GM23338 (cell line): ENCODE results near the gene PLAAT5. TPM values are rescaled to one million over a fixed set of nuclear protein-coding genes. Genes with fewer than 3 reads are reported as not detected.

Experiments
- ATAC-seq: fragments of 200-7000 bp; cut with Tn5 transposase; 3 replicates; pipeline ENCODE4 v1.9.1; 2020
- DNase-seq: peaks from one replicate; pipeline ENCODE4 v3.0.0-alpha.2; 2015; ENCODE audit warnings: low spot score
- H2AFZ ChIP-seq: fragments of 200-600 bp; sonication (generic); 2 replicates; pipeline ENCODE4 v1.8.0; 2016; ENCODE audit warnings: antibody characterized with exemption, mild to moderate bottlenecking, moderate library complexity
- H3F3A ChIP-seq: fragments of 200-600 bp; sonication (generic); replicated peaks from 2 replicates; pipeline ENCODE4 v1.8.0; 2017; ENCODE audit warnings: antibody characterized with exemption, mixed run types, low read depth
- H3K27ac ChIP-seq: fragments of 200-600 bp; sonication (generic); 2 replicates; pipeline ENCODE4 v1.6.1; 2016; ENCODE audit warnings: low read depth
- H3K27me3 ChIP-seq: fragments of 200-600 bp; sonication (generic); 2 replicates; pipeline ENCODE4 v1.8.0; 2016; ENCODE audit warnings: mild to moderate bottlenecking, mixed run types, moderate library complexity; ENCODE audit not compliant: insufficient read depth
- H3K36me3 ChIP-seq: fragments of 200-600 bp; sonication (generic); 2 replicates; pipeline ENCODE4 v1.8.0; 2016; ENCODE audit warnings: mild to moderate bottlenecking; ENCODE audit not compliant: insufficient read depth
- H3K4me1 ChIP-seq: fragments of 200-600 bp; sonication (generic); 2 replicates; pipeline ENCODE4 v1.8.0; 2016; ENCODE audit warnings: mild to moderate bottlenecking, moderate library complexity; ENCODE audit not compliant: insufficient read depth
- H3K4me2 ChIP-seq: fragments of 200-600 bp; sonication (generic); 2 replicates; pipeline ENCODE4 v1.7.1; 2017; ENCODE audit warnings: mixed run types
- H3K4me3 ChIP-seq: fragments of 200-600 bp; sonication (generic); 2 replicates; pipeline ENCODE4 v1.6.1; 2016; ENCODE audit warnings: mixed run types
- H3K79me2 ChIP-seq: fragments of 200-600 bp; sonication (generic); replicated peaks from 2 replicates; pipeline ENCODE4 v1.8.0; 2017; ENCODE audit warnings: mild to moderate bottlenecking; ENCODE audit not compliant: insufficient read depth
- H3K9me2 ChIP-seq: fragments of 200-600 bp; sonication (generic); 2 replicates; pipeline ENCODE4 v1.8.0; 2017; ENCODE audit not compliant: insufficient read depth
- H4K20me1 ChIP-seq: fragments of 200-600 bp; sonication (generic); replicated peaks from 2 replicates; pipeline ENCODE4 v1.8.0; 2017; ENCODE audit warnings: mild to moderate bottlenecking; ENCODE audit not compliant: insufficient read depth
- H3K27ac Mint-ChIP-seq: 2 replicates; pipeline ENCODE4 v1.8.0; 2020; ENCODE audit warnings: inconsistent platforms, mild to moderate bottlenecking, moderate library complexity, mixed read lengths
- H3K27me3 Mint-ChIP-seq: 3 replicates; pipeline ENCODE4 v1.8.0; 2022; ENCODE audit warnings: low read depth, mild to moderate bottlenecking, moderate library complexity, mixed read lengths, inconsistent platforms; ENCODE audit not compliant: insufficient read depth, poor library complexity
- H3K36me3 Mint-ChIP-seq: 3 replicates; pipeline ENCODE4 v1.8.0; 2021; ENCODE audit warnings: low read depth, mild to moderate bottlenecking, inconsistent platforms, moderate library complexity, mixed read lengths
- H3K4me1 Mint-ChIP-seq: 3 replicates; pipeline ENCODE4 v1.8.0; 2020; ENCODE audit warnings: mild to moderate bottlenecking, inconsistent platforms, mixed read lengths
- H3K4me3 Mint-ChIP-seq: 3 replicates; pipeline ENCODE4 v1.8.0; 2021; ENCODE audit warnings: moderate library complexity, mild to moderate bottlenecking, inconsistent platforms, mixed read lengths
- H3K9me3 Mint-ChIP-seq: 3 replicates; pipeline ENCODE4 v1.8.0; 2020; ENCODE audit warnings: moderate library complexity, mild to moderate bottlenecking, inconsistent platforms, mixed read lengths
- STAT1 ChIP-seq: IDR thresholded peaks from one replicate; pipeline ENCODE4 v1.6.1; 2016; ENCODE audit warnings: antibody characterized with exemption; ENCODE audit not compliant: unreplicated experiment
- ZNF114 ChIP-seq: fragments of 250-450 bp; sonication (Bioruptor Pico); IDR thresholded peaks from 2 replicates; pipeline ENCODE4 v1.5.0; 2020; ENCODE audit warnings: mild to moderate bottlenecking, moderate library complexity
- polyA plus RNA-seq: library from polyadenylated mRNA; unstranded; fragments of >200 nt; fragmentation: Nextera tagmentation; extraction: Ambion mirVana; gene quantifications from 2 replicates; pipeline ENCODE4 v1.2.1, GENCODE V29; 2016
- total RNA-seq: library from RNA; depleted of rRNA; stranded (reverse); fragments of >200 nt; shearing (Covaris generic); gene quantifications from 2 replicates; pipeline ENCODE4 v1.2.3, GENCODE V29; 2014
- TF ChIP-seq, protein P1 (sequence below): fragments of 250-450 bp; sonication (Bioruptor Pico); IDR thresholded peaks from 2 replicates; pipeline ENCODE4 v1.5.0; 2020; ENCODE audit warnings: mild to moderate bottlenecking, moderate library complexity
- TF ChIP-seq, protein P2 (sequence below): IDR thresholded peaks from one replicate; pipeline ENCODE4 v1.6.1; 2018; ENCODE audit warnings: antibody characterized with exemption; ENCODE audit not compliant: unreplicated experiment

The PLAAT5 gene
- total and polyA plus RNA-seq, 2 experiments from 2014 or later = 7.7 to 11.6 TPM

- TF ChIP-seq, protein P1, sequence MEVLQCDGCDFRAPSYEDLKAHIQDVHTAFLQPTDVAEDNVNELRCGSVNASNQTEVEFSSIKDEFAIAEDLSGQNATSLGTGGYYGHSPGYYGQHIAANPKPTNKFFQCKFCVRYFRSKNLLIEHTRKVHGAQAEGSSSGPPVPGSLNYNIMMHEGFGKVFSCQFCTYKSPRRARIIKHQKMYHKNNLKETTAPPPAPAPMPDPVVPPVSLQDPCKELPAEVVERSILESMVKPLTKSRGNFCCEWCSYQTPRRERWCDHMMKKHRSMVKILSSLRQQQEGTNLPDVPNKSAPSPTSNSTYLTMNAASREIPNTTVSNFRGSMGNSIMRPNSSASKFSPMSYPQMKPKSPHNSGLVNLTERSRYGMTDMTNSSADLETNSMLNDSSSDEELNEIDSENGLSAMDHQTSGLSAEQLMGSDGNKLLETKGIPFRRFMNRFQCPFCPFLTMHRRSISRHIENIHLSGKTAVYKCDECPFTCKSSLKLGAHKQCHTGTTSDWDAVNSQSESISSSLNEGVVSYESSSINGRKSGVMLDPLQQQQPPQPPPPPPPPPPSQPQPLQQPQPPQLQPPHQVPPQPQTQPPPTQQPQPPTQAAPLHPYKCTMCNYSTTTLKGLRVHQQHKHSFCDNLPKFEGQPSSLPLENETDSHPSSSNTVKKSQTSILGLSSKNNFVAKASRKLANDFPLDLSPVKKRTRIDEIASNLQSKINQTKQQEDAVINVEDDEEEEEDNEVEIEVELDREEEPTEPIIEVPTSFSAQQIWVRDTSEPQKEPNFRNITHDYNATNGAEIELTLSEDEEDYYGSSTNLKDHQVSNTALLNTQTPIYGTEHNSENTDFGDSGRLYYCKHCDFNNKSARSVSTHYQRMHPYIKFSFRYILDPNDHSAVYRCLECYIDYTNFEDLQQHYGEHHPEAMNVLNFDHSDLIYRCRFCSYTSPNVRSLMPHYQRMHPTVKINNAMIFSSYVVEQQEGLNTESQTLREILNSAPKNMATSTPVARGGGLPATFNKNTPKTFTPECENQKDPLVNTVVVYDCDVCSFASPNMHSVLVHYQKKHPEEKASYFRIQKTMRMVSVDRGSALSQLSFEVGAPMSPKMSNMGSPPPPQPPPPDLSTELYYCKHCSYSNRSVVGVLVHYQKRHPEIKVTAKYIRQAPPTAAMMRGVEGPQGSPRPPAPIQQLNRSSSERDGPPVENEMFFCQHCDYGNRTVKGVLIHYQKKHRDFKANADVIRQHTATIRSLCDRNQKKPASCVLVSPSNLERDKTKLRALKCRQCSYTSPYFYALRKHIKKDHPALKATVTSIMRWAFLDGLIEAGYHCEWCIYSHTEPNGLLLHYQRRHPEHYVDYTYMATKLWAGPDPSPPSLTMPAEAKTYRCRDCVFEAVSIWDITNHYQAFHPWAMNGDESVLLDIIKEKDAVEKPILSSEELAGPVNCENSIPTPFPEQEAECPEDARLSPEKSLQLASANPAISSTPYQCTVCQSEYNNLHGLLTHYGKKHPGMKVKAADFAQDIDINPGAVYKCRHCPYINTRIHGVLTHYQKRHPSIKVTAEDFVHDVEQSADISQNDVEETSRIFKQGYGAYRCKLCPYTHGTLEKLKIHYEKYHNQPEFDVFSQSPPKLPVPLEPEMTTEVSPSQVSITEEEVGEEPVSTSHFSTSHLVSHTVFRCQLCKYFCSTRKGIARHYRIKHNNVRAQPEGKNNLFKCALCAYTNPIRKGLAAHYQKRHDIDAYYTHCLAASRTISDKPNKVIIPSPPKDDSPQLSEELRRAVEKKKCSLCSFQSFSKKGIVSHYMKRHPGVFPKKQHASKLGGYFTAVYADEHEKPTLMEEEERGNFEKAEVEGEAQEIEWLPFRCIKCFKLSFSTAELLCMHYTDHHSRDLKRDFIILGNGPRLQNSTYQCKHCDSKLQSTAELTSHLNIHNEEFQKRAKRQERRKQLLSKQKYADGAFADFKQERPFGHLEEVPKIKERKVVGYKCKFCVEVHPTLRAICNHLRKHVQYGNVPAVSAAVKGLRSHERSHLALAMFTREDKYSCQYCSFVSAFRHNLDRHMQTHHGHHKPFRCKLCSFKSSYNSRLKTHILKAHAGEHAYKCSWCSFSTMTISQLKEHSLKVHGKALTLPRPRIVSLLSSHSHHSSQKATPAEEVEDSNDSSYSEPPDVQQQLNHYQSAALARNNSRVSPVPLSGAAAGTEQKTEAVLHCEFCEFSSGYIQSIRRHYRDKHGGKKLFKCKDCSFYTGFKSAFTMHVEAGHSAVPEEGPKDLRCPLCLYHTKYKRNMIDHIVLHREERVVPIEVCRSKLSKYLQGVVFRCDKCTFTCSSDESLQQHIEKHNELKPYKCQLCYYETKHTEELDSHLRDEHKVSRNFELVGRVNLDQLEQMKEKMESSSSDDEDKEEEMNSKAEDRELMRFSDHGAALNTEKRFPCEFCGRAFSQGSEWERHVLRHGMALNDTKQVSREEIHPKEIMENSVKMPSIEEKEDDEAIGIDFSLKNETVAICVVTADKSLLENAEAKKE = no peak
- TF ChIP-seq STAT1 (no peak), ZNF114 (CRISPR knock-in tag) (no peak)
Observed at GRCh38 chr11:63536669-63537292, 45.8 kb upstream of the PLAAT5 start, which contains the start of gene PLAAT4 (continued).

- H3K4me2 ChIP-seq = no peak overlapping the region
- no peak overlapping the region for H3K4me3 Mint-ChIP-seq
- no peaks in the 10 kb centered on the region for H3K79me2 ChIP-seq
- peaks cover 18% of the 10 kb centered on the region for H3K4me1 ChIP-seq
- H3K27ac ChIP-seq = no peak overlapping the region
- no peak for DNase-seq
- H3K36me3 Mint-ChIP-seq = peaks cover 6% of the 10 kb centered on the region
- 0 out of 2 replicates have a peak, but pooled peaks cover 8% of the 10 kb centered on the region for H3F3A ChIP-seq
- no peaks in the 10 kb centered on the region for H3K27me3 ChIP-seq
- H3K27ac Mint-ChIP-seq = no peak overlapping the region
- H3K4me1 Mint-ChIP-seq = peaks cover 32% of the 10 kb centered on the region
- peaks cover 9% of the 10 kb centered on the region; the same call in 1 of the 2 replicates for H3K9me2 ChIP-seq
- no peaks in the 10 kb centered on the region for H3K36me3 ChIP-seq
- TF ChIP-seq, protein P2, sequence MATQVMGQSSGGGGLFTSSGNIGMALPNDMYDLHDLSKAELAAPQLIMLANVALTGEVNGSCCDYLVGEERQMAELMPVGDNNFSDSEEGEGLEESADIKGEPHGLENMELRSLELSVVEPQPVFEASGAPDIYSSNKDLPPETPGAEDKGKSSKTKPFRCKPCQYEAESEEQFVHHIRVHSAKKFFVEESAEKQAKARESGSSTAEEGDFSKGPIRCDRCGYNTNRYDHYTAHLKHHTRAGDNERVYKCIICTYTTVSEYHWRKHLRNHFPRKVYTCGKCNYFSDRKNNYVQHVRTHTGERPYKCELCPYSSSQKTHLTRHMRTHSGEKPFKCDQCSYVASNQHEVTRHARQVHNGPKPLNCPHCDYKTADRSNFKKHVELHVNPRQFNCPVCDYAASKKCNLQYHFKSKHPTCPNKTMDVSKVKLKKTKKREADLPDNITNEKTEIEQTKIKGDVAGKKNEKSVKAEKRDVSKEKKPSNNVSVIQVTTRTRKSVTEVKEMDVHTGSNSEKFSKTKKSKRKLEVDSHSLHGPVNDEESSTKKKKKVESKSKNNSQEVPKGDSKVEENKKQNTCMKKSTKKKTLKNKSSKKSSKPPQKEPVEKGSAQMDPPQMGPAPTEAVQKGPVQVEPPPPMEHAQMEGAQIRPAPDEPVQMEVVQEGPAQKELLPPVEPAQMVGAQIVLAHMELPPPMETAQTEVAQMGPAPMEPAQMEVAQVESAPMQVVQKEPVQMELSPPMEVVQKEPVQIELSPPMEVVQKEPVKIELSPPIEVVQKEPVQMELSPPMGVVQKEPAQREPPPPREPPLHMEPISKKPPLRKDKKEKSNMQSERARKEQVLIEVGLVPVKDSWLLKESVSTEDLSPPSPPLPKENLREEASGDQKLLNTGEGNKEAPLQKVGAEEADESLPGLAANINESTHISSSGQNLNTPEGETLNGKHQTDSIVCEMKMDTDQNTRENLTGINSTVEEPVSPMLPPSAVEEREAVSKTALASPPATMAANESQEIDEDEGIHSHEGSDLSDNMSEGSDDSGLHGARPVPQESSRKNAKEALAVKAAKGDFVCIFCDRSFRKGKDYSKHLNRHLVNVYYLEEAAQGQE = no peak
- H4K20me1 ChIP-seq = no peaks in the 10 kb centered on the region
- ATAC-seq = no peak
- H3K9me3 Mint-ChIP-seq = peaks cover 10% of the 10 kb centered on the region; the same call in 2 of the 3 replicates
- H3K27me3 Mint-ChIP-seq = peaks cover 11% of the 10 kb centered on the region
- H2AFZ ChIP-seq = no peak overlapping the region
- H3K4me3 ChIP-seq = no peak overlapping the region
Observed at GRCh38 chr11:63535734-63536133, 44.8 kb upstream of the PLAAT5 start.
